CD14-positive monocyte (primary cell): ENCODE results near the gene SLC35A2. TPM values are rescaled to one million over a fixed set of nuclear protein-coding genes. Genes with fewer than 3 reads are reported as not detected.
A peak's percentile ranks its signal among the peaks of the same experiment; 100 is the strongest.

Experiments used
- DNase-seq, 3 donors: peaks; one replicate each; pipeline ENCODE4 v3.0.0-alpha.2; 2011 to 2022
- H2AFZ ChIP-seq: 2 replicates; pipeline ENCODE4 v1.6.0; 2012; ENCODE audit warnings: mild to moderate bottlenecking, low read depth, low read length, inconsistent platforms; ENCODE audit not compliant: insufficient read depth, poor library complexity, severe bottlenecking
- H3K27ac ChIP-seq, 2 donors: 1 replicate in 1 of 2; 2 replicates in 1 of 2; pipeline ENCODE4 v1.5.1; 2012 to 2013; ENCODE audit warnings: low read length in 2 of 2, control low read depth in 1 of 2, inconsistent platforms in 1 of 2, low read depth in 1 of 2, mild to moderate bottlenecking in 1 of 2
- H3K27me3 ChIP-seq, 2 donors: one replicate each; pipeline versions ENCODE4 v1.6.0 to v1.6.1; 2011 to 2013; ENCODE audit warnings: low read length in 2 of 2; ENCODE audit not compliant: control insufficient read depth in 2 of 2, insufficient read depth in 2 of 2
- H3K36me3 ChIP-seq, 2 donors: replicated peaks in 1 of 2; 1 replicate in 1 of 2; 2 replicates in 1 of 2; pipeline versions ENCODE4 v1.5.1 to v1.6.1; 2012 to 2013; ENCODE audit warnings: low read length in 2 of 2, control low read depth in 1 of 2, inconsistent platforms in 1 of 2, mild to moderate bottlenecking in 1 of 2; ENCODE audit not compliant: insufficient read depth in 2 of 2, control insufficient read depth in 1 of 2
- H3K4me1 ChIP-seq, 2 donors: 1 replicate in 1 of 2; 2 replicates in 1 of 2; pipeline versions ENCODE4 v1.5.1 to v1.6.1; 2012 to 2013; ENCODE audit warnings: low read length in 2 of 2, control low read depth in 1 of 2, inconsistent platforms in 1 of 2, mild to moderate bottlenecking in 1 of 2, moderate library complexity in 1 of 2; ENCODE audit not compliant: insufficient read depth in 2 of 2, control insufficient read depth in 1 of 2
- H3K4me2 ChIP-seq: replicated peaks from 2 replicates; pipeline ENCODE3; 2012; ENCODE audit warnings: low read length, moderate library complexity, mild to moderate bottlenecking; ENCODE audit not compliant: poor library complexity, severe bottlenecking; ENCODE audit errors: extremely low read depth
- H3K4me3 ChIP-seq, 3 experiments: fragments of 200-600 bp in 1 of 3; sonication (generic) in 1 of 3; replicated peaks in 1 of 3; 1 replicate in 2 of 3; 2 replicates in 1 of 3; pipeline ENCODE4 v1.5.1; 2011 to 2013; ENCODE audit warnings: low read length in 3 of 3, mild to moderate bottlenecking in 3 of 3, control low read depth in 2 of 3, low read depth in 2 of 3, inconsistent platforms in 1 of 3, moderate library complexity in 1 of 3
- H3K79me2 ChIP-seq: 2 replicates; pipeline ENCODE4 v1.6.0; 2012; ENCODE audit warnings: mild to moderate bottlenecking, control low read depth, inconsistent platforms, low read length, moderate library complexity; ENCODE audit not compliant: insufficient read depth
- H3K9ac ChIP-seq: 2 replicates; pipeline ENCODE4 v1.6.0; 2017; ENCODE audit warnings: low read length, mild to moderate bottlenecking; ENCODE audit not compliant: insufficient read depth, poor library complexity, severe bottlenecking
- H3K9me3 ChIP-seq, 2 donors: replicated peaks in 1 of 2; 1 replicate in 1 of 2; 2 replicates in 1 of 2; pipeline versions ENCODE4 v1.5.1 to v1.6.1; 2012 to 2013; ENCODE audit warnings: low read length in 2 of 2, control low read depth in 1 of 2; ENCODE audit not compliant: control insufficient read depth in 1 of 2, insufficient read depth in 1 of 2
- H4K20me1 ChIP-seq: 2 replicates; pipeline ENCODE4 v1.6.0; 2012; ENCODE audit warnings: mild to moderate bottlenecking, low read length, control low read depth, moderate library complexity; ENCODE audit not compliant: insufficient read depth
- H3K27ac Mint-ChIP-seq, 7 donors: one replicate each; pipeline ENCODE4 v1.8.0; 2020; ENCODE audit warnings: mild to moderate bottlenecking in 7 of 7, mixed read lengths in 7 of 7, moderate library complexity in 6 of 7, inconsistent platforms in 2 of 7
- H3K27me3 Mint-ChIP-seq, 3 donors: one replicate each; pipeline ENCODE4 v1.8.0; 2021 to 2022; ENCODE audit warnings: low read depth in 3 of 3, mild to moderate bottlenecking in 3 of 3, mixed read lengths in 3 of 3, moderate library complexity in 3 of 3, inconsistent platforms in 1 of 3
- H3K36me3 Mint-ChIP-seq, 2 donors: one replicate each; pipeline ENCODE4 v1.8.0; 2020; ENCODE audit warnings: mixed read lengths in 2 of 2, inconsistent platforms in 1 of 2, mild to moderate bottlenecking in 1 of 2
- H3K4me1 Mint-ChIP-seq: one replicate; pipeline ENCODE4 v1.8.0; 2020; ENCODE audit warnings: mild to moderate bottlenecking, mixed read lengths
- H3K4me3 Mint-ChIP-seq, 2 donors: one replicate each; pipeline ENCODE4 v1.8.0; 2020; ENCODE audit warnings: mild to moderate bottlenecking in 2 of 2, mixed read lengths in 2 of 2, moderate library complexity in 1 of 2
- H3K9me3 Mint-ChIP-seq, 7 donors: one replicate each; pipeline ENCODE4 v1.8.0; 2020 to 2022; ENCODE audit warnings: mixed read lengths in 7 of 7, mild to moderate bottlenecking in 6 of 7, moderate library complexity in 6 of 7, inconsistent platforms in 2 of 7
- WGBS: methylation state at CpG from one replicate; pipeline ENCODE4 v1.1.5; 2013; ENCODE audit warnings: missing lambda C conversion rate; ENCODE audit not compliant: insufficient coverage; 5-methylcytosine and 5-hydroxymethylcytosine counted together
- intact Hi-C, 2 donors: fragments of 100-400 bp; cut with micrococcal nuclease; formaldehyde crosslinking; loops; one replicate each; pipeline versions ENCODE4 v1.15.0 to v1.15.1; 2023
- polyA plus RNA-seq, 3 donors: library from polyadenylated mRNA; depleted of rRNA in 1 of 3; unstranded in 2 of 3; stranded (reverse) in 1 of 3; fragments of 300-500 nt in 2 of 3; fragments of >200 nt in 1 of 3; fragmentation: Illumina TruSeq in 2 of 3; gene quantifications; 1 replicate in 2 of 3; 2 replicates in 1 of 3; pipeline ENCODE4 v1.2.3, GENCODE V29; 2012 to 2021
- TF ChIP-seq, protein P1 (sequence below): fragments of 200-600 bp; IDR thresholded peaks from one replicate; pipeline ENCODE4 v1.8.0; 2022; ENCODE audit warnings: antibody characterized with exemption, mild to moderate bottlenecking

Gene SLC35A2
- polyA plus RNA-seq, 3 donors: 14.3 to 21.6 (median 18.4) TPM

GRCh38 chrX:48897625-48898306 lies 13.7 kb downstream of the SLC35A2 start, which contains the start of the genes PQBP1 and TIMM17B:
Gene PQBP1, plus strand, starts transcription at chrX:48897930. Its CDS starts 580 bp downstream, at chrX:48898510.
Gene TIMM17B, minus strand, starts transcription at chrX:48897768. Its CDS starts 19 bp downstream, at chrX:48897749.
- Mint-ChIP-seq H3K27me3 (peaks cover 0 to 6% (median 0%) of the 10 kb centered on the region in 3 donors), H3K36me3 (peaks cover 34 to 41% of the 10 kb centered on the region in 2 donors), H3K4me1 (peaks cover 15% of the 10 kb centered on the region), H3K27ac (peak within 1 kb of the TSS; percentile 94 to 100 (median 98)), H3K9me3 (peaks cover 0 to 29% (median 2%) of the 10 kb centered on the region in 7 donors), H3K4me3 (peak within 1 kb of the TSS; percentile 87 to 96)
- TF ChIP-seq, protein P1, sequence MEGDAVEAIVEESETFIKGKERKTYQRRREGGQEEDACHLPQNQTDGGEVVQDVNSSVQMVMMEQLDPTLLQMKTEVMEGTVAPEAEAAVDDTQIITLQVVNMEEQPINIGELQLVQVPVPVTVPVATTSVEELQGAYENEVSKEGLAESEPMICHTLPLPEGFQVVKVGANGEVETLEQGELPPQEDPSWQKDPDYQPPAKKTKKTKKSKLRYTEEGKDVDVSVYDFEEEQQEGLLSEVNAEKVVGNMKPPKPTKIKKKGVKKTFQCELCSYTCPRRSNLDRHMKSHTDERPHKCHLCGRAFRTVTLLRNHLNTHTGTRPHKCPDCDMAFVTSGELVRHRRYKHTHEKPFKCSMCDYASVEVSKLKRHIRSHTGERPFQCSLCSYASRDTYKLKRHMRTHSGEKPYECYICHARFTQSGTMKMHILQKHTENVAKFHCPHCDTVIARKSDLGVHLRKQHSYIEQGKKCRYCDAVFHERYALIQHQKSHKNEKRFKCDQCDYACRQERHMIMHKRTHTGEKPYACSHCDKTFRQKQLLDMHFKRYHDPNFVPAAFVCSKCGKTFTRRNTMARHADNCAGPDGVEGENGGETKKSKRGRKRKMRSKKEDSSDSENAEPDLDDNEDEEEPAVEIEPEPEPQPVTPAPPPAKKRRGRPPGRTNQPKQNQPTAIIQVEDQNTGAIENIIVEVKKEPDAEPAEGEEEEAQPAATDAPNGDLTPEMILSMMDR: no peak
- H3K9ac ChIP-seq: peak within 1 kb of the TSS; percentile 95
- H2AFZ ChIP-seq: peak within 1 kb of the TSS; percentile 26
- WGBS: under 1% methylated on average over 25 of the region's 49 CpGs
- H4K20me1 ChIP-seq: peaks cover 24% of the 10 kb centered on the region
- peak; percentile 93 to 94 (median 93) for DNase-seq
- H3K4me1 ChIP-seq: peaks cover 19 to 23% of the 10 kb centered on the region in 2 donors
- H3K4me2 ChIP-seq: peak within 1 kb of the TSS; percentile 79
- H3K27ac ChIP-seq: peak within 1 kb of the TSS; percentile 98 to 100
- peaks cover 30 to 52% of the 10 kb centered on the region in 2 donors for H3K36me3 ChIP-seq
- H3K79me2 ChIP-seq: peaks cover 32% of the 10 kb centered on the region
- intact Hi-C loops: loop anchor here (5.0 to 10.0 kb wide), 3 partner anchors 47 to 147 kb away; partner anchors contain the start of genes HDAC6 (in 2 of the 2) and TFE3 (in 1 of the 2)
- peak within 1 kb of the TSS; percentile 81 to 98 (median 88) for H3K4me3 ChIP-seq
- no peaks in the 10 kb centered on the region for H3K9me3 ChIP-seq
- H3K27me3 ChIP-seq: no peaks in the 10 kb centered on the region

DNA sequence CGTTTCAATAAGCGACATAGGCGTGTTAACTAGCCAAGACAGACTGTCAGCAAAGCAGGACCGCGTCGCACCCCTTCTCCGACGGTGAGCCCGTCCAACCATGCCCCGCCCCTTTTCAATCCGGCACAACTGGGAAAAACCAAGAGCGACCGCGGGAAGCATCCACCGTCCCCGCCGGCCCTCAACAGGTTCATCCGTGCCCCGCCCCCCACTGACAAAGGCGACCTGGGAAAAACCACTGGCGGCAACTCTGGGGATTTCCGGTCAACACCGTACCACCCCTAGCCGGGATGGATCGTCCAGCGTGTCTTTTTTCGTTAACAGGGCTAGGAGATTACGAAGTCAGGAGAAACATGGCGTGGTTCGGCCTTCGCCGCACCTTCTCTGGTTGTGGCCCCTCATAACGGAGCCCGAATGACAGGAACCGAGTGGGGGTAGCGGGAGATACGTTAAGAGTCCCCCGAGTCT lies 14.3 kb downstream of the SLC35A2 start:
- Histone ChIP-seq H3K79me2 (peaks cover 32% of the 10 kb centered on the region), H3K4me2 (peak overlapping the region; percentile 79), H3K4me3 (peak overlapping the region; percentile 81 to 98 (median 88)), H3K4me1 (peaks cover 19 to 28% of the 10 kb centered on the region in 2 donors), H2AFZ (peak overlapping the region; percentile 26), H3K9me3 (no peaks in the 10 kb centered on the region), H4K20me1 (peaks cover 24% of the 10 kb centered on the region), H3K9ac (peak overlapping the region; percentile 95), H3K36me3 (peaks cover 24 to 47% of the 10 kb centered on the region in 2 donors), H3K27me3 (no peaks in the 10 kb centered on the region), H3K27ac (peak overlapping the region; percentile 98 to 100)
- peaks cover 0 to 32% (median 2%) of the 10 kb centered on the region in 7 donors for H3K9me3 Mint-ChIP-seq
- peaks cover 15% of the 10 kb centered on the region for H3K4me1 Mint-ChIP-seq
- H3K36me3 Mint-ChIP-seq: peaks cover 31 to 37% of the 10 kb centered on the region in 2 donors
- under 1% methylated on average over 24 of the region's 38 CpGs for WGBS
- TF ChIP-seq, protein P1: no peak
- peak overlapping the region; percentile 87 to 96 for H3K4me3 Mint-ChIP-seq
- H3K27me3 Mint-ChIP-seq: peaks cover 0 to 6% (median 0%) of the 10 kb centered on the region in 3 donors
- peak overlapping the region; percentile 94 to 100 (median 98) for H3K27ac Mint-ChIP-seq
- peak; percentile 62 to 87 (median 81) for DNase-seq
- intact Hi-C loops: loop anchor here (5.0 to 10.0 kb wide), 3 partner anchors 48 to 148 kb away; partner anchors contain the start of genes HDAC6 (in 2 of the 2) and TFE3 (in 1 of the 2)
